HG03521 (cell line): ENCODE data around the gene DGKE.

ENCODE experiments used
- ATAC-seq: cut with Tn5 transposase; IDR thresholded peaks from one replicate; pipeline ENCODE4 v1.9.1; 2021; ENCODE audit warnings: mild to moderate bottlenecking, moderate library complexity; ENCODE audit not compliant: unreplicated experiment

The DGKE gene

DNA sequence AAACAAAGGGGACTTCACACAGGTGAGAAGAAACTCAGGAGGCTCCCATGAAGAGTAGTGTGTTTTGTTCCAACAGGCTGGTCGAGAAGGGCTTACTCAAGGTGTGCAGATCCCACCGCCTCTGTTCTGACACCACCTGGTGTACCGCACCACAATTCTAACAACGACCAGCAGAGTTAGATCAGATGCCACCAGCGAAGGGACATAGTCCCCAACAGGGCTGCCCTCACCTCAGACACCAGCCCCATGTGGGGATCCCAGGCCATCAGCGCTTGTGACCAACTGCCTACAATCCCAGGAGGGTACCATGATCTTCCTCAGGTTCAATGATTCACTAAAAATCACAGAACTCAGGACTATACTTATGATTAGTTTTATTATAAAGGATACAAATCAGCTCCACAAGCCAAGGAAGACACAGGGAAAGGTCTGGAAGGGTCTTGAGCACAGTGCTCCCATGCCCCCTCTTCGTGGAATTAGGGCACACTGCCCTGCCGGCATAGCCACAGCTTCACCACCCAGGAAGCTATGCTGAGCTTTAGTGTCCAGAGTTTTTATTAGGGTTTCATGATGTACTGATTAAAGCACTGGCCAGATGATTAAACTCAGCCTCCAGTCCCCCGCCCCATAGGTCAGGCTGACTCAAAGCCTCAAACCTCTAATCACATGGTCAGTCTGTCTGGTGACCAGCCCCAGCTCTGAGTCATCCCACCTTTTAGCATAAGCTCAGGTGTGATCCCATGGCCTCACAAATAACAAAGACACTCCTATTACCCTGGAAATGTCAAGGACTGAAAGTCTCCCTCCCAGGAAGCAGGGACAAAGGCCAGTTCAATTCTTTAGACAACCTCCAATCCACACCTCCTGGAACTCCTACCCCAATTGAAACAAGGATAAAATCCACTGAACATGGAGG, 53.9 kb downstream of the DGKE start:
- no peak for ATAC-seq

DNA sequence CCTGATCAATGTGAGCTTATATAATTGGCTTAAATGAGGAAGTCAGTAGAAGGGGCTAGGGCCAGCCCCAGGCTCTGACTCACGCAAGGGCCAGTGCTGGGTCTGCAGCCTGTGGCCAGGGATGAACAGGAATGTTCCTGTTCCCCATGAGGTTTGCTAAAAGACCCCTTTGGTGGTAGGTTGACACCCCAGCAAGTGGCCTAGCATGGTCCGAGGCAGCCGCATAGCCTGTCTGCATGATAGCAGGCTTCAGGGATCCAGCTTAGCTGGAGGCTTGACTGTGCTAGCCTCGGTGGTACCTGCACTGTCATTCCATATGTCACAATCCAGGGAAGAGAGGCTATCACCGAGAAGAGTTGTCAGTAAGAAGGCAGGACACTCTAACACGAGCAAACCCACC, 56.4 kb downstream of the DGKE start:
- no peak for ATAC-seq

DNA sequence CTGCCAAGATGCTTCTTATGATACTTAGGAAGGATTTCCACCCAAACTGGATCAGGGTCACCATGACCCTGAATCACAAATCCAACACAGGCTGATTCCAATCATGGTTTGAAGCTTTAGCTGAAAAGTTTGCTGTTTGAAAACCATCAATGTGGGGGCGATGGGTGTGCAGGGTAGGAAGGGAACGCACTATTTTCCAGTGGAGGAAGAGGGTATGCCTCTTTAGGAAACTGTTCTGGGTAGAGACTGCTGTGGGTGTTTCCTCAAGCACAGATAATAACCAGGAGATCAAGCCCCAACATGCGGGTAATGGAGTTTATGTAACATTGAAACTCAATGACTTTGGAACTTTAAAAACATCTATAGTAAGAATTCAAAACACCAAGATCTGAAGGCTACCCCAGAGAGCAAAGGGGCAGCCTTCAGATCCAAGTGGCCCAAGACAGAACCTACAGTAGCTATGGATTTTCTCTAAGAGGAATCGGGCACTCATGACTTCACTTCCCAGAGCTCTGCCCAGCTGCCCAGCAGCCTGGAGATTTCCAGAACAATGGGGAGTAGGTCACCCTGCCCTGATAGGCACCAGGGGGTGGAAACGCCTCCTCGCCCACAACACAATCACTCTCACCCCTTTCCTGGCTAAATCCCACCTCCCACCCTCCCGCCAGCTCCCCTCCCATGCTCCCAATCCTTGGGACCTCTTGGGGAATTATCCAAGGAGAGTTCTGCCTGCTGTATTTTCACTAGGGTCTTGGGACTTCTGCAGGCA, 57.1 kb downstream of the DGKE start:
- no peak for ATAC-seq

DNA sequence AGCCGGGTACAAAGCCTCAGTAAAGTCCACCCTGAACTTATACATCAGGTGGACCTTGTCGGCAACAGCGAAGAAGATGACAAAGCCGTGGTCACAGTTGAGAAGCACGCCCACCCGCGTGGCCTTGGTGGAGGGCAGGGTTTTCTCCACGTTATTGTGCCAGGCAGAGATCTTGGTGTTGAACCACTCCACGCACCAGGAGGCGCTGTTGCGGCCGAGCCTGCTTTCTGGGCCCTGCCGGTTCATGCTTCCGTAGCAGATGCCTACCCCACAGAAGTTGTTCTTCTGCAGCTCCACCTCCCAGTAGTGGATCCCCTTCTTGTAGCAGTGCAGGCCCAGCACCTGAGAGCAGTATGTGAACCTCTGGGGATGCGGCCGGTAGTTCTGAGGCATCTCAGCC, 57.8 kb downstream of the DGKE start:
- no peak for ATAC-seq

DNA sequence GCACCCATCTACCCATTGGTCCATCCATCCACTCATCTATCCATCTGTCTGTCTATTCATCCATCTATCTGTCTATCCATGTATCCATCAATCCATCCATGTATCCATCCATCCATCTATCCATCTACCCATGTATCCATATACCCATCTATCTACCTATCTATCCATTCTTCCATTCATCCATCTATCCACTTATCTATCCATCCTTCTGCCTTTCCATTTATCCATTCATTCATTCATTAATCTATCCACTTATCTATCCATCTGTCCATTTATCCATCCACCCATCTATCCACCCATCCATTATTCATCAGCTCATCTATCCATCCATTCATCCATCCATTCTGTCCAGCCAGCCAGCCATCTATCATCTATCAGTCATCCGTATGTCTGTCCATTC, 58.4 kb downstream of the DGKE start:
- ATAC-seq: no peak

DNA sequence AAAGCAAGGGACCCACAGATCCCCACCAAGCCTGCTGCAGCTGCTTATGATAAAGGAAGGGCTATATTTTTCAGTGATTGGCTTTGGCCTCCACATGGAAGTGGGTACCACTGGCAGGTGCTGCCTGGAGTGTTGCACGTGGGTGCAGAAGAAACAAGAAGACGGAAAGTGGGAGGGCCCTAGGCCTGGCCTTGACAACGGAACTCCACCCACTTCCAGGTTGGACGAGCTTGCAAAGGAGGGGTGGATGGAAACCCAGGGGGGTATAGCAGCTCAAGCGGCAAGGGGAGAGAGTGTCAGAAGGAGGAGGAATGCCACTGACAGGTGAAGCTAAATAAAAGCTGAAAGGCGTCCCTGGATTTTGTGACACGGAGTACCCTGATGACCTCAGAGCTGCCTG, 59.6 kb downstream of the DGKE start:
- ATAC-seq: no peak

DNA sequence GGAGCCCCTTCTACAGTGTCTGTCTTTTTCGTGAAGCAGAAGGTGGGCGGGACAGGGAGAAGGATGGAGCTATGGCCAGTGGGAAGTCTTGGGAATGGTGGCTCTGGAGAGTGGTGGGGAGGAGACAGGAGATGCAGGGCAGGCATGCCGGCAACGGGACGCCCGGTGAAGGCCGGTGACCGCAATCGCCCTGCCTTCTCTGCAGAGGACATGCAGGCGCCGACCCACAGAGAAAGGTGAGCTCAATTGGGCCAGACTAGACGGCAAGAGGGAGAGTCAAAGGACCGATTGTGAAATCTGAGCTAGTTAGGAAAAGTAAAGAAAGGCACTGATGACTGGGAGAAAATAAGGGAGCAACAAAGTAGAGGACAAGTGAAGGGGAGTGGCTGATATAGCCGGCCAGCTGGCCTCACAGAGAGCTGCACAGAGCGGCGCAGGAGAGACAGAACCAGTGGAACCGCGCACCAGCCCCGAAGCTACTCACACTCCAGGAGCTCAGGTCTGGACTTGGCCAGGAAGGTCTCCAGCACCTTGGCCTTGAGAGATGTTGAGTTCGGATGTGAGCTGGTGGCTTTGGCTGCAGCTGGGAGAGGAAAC, 61.0 kb downstream of the DGKE start:
- ATAC-seq: no peak

DNA sequence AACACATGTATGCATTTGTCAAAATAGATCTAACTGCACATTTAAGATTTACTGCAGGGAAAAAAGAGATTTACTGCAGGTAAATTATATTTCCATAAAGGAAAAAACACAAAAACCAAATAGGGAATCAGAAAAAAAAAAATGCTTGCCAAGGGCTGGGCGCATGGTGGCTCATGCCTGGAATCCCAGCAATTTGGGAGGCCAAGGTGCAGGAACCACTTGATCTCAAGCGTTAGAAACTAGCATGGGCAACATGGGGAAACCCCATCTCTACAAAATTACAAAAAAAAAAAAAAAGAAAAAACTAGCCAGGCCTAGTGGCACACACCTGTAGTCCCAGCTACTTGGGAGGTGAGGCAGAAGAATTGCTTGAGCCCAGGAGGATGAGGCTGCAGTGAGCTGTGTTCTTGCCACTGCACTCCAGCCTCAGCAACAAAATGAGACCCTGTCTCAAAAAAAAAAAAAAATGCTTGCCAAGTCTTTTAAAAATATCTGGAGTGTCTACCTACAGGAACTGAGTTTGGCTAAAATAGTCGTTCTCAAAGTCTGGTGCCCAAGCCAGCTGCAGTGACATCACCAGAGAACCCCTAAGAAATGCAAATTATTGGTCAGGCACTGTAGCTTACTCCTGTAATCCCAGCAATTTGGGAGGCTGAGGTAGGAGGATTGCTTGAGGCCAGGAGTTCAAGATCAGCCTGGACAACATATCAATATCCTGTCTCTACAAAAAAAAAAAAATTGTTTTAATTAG, 62.4 kb downstream of the DGKE start:
- no peak for ATAC-seq

DNA sequence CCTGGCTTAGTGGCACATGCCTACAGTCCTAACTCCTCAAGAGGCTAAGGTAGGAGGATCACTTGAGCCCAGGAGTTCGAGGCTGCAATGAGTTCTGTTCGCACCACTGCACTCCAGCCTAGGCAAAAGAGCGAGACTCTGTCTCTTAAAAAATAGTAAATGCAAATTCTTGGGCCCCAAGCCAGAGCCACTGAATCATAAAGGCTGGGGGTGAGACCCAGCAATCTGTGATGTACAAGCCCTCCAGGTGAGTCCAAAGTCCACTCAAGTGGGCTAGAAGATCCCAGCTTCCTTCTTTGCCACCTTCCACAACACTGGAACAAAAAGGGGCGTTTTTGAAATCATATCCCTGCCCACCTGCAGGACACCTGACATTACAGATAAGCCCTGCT, 63.0 kb downstream of the DGKE start:
- no peak for ATAC-seq

DNA sequence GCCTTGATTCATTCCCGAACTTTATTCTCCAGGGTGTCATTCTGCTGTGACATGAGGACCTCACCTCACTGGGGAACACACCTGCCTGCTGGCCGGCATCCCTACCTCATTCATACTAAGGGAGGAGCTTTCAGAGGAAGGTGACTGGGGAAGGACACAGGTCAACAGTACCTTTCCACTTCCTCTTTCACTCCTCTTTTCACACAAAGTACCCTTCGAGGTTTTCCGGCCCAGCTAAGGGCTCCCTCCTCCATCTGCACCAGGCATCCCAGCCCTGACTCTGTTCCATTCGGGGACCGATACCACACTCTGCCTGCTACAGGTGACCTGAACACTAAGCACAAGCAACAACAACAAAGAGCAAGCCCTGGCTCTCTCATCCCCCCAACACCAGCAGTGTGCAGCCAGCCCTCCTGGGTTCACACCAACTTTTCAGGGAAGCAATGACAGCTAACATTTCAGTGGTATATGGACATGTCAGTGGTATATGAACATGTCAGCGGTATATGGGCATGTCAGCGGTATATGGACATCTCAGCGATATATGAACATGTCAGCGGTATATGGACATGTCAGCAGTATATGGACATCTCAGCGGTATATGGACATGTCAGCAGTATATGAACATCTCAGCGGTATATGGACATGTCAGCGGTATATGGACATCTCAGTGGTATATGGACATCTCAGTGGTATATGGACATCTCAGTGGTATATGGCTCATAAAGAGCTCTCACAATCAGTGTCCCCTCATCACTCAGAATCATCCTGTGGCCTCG, 63.9 kb downstream of the DGKE start:
- no peak for ATAC-seq

DNA sequence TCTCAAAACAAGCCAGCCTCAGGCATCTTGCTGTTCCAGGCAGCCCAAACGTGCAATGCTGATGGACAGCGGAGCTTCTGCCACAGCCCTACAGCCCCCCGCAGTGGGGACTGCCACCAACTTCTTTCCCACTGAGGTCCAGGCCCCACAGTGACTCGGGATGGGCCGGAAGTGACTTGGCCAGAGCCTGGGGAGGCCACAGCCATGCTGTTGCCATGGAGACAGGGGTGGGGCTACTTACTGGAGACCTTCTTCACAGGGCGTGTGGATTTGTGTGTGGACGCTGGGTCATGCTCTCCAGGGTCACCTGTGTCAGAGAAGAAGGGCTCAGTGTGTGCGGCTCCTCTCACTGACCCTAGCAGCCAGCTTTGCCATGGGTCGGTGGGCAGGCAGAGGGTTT, 64.9 kb downstream of the DGKE start:
- ATAC-seq: no peak

DNA sequence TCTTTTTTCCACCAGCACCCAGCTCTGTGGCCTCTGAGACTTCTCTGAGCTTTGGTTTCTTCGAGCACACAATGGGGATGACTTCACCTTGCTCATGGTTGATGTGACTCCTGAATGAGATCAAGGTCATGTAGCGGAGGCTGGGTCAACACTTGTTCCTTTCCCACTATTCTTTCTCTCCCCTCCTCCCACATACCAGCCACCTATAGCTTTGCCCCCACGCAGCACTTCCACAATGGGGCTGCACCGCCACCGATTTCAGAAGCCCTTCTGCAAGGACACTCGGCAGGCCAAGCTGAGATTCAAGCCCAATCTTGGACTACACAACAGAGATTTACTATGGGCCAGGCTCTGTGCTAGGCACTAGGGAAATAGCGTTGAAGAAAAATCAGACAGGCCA, 65.5 kb downstream of the DGKE start:
- no peak for ATAC-seq

DNA sequence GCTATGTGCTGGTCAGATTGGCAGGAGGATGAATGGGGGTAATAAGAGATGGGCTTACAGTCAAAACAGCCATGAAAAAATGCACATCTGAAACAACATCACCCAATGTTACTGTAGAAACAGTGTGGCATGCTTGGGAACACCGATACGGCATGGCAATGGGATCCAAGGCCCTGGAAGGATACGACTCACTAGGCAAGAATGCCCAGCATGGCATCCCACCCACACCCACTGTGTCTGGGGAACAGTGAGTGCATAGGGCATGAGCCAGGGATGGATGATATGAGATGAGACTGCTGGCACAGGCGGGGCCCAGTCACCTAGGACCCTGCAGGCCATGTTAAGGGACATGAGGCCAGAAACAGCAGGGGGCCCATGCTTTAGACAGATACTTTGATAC, 68.4 kb downstream of the DGKE start:
- ATAC-seq: no peak

DNA sequence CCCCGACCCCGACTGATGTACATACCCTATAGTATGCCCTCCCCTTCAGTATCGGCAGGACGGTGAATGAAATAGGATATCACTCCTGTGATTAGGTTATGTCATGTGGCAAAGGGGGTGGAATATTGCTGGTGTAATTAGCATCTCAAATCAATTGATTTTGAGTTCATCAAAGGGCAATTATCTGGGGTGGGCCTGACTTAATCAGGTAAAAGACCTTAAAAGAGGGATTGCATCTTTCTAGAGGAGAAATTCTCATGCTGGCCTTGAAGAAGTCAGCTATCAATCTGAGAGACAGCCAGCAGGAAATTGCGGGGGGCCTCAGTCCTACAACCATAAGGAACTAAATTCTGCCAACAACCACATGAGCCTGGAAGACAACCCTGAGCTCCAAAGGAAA, 69.6 kb downstream of the DGKE start:
- no peak for ATAC-seq

DNA sequence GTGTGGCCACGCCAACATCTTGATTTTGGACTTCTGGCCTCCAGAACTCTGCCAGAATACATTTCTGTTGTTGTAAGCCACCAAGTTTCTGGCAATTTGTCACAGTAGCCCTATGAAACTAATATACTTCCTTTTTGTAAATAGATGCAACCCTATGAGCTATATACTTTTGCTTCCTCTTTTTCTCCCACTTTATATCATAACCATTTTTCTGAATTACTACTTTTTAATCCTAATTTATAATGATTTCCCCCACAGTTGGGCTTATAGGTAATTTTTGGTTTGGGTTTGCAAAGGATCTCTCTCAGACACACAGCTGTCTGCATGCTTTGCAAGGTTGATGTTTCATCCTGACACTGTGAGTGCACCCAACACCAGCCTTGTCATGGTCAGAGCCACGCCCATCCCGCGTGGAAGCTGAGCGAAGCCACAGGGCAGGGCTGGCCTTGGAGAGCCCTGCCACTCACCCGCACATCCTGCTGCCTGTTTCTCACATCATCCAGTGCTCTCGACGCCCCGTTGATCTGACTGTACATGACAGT, 74.1 kb downstream of the DGKE start:
- ATAC-seq: peak; percentile 75

DNA sequence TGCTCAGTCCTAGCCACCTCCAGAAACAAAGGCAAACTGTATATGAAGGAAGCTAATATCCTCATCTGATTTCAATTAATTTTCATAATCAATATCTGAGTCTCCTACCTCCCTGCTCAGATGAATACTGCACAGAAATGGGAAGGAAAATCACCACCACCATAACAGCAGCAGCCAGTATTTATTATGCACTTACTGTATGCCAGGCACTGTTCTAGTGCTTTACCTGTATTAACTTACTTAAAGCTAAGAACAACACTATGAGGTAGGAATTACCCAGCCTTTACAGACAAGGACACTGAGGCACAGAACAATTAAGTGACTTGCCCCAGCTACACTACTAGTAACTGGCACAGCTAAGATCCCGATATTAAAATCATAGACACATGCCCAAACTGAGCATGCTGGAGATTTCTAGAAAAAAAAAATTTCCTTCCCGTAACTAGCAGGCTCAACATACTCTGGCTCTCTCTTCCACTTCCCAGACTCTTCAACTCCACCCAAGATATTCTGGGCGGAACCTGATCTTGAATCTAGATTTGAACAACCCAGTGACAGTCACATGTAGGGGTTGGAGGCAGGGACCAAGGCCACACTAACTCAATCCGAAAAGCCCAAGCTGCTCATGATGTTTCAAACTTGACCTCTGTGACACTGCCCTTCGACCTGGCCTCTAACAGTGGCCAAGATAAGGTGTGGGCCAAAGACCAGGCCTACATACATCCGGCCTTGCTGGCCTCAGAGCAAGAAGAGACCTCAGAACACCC, 76.0 kb downstream of the DGKE start:
- no peak for ATAC-seq

DNA sequence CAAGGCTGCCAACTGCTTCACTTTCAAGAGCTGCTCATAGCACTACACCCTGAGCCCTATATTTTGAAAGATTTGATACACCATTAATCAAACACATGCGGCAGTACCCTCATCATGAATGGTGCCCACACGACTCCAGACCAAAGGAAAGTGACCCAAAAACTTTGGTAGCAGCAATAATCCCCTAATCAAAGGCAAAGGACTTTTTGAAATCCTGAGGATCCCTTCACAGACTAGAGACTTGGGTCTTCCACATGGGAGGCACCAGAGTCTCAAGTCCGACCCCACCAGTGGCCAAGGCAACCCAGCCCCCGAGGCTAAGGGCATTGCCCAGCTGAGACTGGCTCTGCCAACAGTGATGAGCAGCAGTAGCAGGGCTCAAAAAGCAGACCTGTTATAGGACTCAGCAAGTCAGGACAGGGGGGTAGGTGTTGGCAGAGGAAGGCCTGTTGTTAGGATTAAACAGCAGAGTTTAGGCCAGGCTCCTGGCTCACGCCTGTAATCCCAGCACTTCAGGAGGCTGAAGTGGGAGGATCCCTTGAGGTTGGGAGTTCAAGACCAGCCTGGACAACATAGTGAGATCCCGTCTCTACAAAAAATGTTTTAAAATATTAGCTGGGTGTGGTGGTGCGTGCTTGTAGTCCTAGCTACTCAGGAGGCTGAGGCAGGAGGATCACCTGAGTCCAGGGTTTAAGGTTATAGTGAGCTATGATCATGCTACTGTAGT, 76.7 kb downstream of the DGKE start:
- no peak for ATAC-seq

DNA sequence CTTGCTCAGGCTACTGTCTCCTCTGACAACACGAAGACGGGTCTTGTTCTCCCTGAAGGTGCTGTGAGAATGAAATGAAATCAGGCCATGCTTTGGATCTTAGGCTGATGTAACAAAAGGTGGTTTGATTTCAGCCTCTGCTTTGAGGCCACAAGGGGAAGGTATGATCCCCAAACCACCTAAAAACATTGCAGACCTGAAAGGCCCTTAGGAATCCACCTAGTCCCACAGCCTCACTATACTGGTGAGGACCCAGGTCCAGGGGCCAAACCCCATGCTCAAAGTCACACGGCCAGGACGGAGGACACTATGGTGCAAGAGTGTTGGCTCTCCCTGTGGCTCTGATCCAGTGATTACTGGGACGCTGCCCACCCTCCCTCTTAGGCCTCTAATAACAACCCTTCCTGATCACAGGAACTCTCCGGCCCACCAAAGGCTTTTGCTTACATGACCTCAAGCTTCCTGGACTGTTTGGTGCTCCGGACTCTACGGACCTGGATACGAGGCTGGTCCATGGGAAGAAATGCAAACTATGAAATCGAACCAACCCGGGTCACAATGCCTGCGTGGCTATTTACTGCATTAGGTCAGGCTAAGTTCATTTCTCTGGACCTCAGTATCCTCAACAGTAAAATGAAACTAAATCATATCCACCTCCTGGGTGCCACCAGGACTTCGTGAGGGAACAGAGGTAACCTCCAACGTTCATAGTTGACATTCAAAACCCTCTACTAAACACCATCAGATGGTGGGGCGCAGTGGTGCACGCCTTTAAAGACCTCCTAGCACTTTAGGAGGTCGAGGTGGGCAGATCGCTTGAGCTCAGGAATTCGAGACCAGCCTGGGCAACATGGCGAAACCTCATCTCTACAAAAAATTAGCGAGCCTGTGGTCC, 78.4 kb downstream of the DGKE start:
- ATAC-seq: no peak
